Stimulated activated memory B cell treated with anti-CD40 and anti-IgM and Interleukin-4, amounts not matched to agents 10 μg/mL and 1 μg/mL and 100 μg/mL, for 72 hours (primary cell): Measurements from ENCODE around the gene CNTN5.

Source experiments
- ATAC-seq: fragments of 150-1000 bp; cut with Tn5 transposase; 2 replicates; pipeline ENCODE4 v1.10.0; 2021
- H3K27ac Mint-ChIP-seq: one replicate; pipeline ENCODE4 v1.8.0; 2022; ENCODE audit warnings: mild to moderate bottlenecking, mixed read lengths
- H3K27me3 Mint-ChIP-seq: one replicate; pipeline ENCODE4 v1.8.0; 2022; ENCODE audit warnings: mixed read lengths
- H3K36me3 Mint-ChIP-seq: one replicate; pipeline ENCODE4 v1.8.0; 2022; ENCODE audit warnings: mixed read lengths
- H3K4me1 Mint-ChIP-seq: one replicate; pipeline ENCODE4 v1.8.0; 2022; ENCODE audit warnings: mixed read lengths
- H3K4me3 Mint-ChIP-seq: one replicate; pipeline ENCODE4 v1.8.0; 2022; ENCODE audit warnings: mild to moderate bottlenecking, moderate library complexity, mixed read lengths
- H3K9me3 Mint-ChIP-seq: one replicate; pipeline ENCODE4 v1.8.0; 2022; ENCODE audit warnings: mixed read lengths

Gene CNTN5

DNA sequence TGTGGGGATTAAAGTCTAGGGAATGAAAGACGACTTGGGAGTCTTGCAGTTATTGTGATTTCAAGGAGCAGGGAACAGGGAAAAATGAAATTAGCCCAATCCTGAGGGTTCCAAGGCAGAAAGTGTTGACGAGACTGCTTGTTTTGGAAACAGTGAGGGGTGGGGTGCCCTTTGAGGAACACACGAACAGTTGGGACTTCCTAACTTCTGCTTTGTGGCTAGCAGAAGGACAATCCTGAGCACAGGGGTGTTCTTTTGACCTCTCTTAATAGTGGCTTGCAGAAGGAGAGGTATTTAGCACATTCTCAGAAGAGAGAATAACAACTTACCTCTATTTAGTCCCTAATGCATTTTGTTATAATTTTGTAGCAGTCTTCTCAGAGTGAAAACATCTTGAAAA is 1120.5 kb downstream of the CNTN5 start:
- ATAC-seq: no peak
- no peaks in the 10 kb centered on the region for H3K4me1 Mint-ChIP-seq
- no peaks in the 10 kb centered on the region for H3K27me3 Mint-ChIP-seq
- H3K27ac Mint-ChIP-seq: no peak overlapping the region
- H3K9me3 Mint-ChIP-seq: peaks cover 3% of the 10 kb centered on the region
- H3K4me3 Mint-ChIP-seq: no peak overlapping the region
- H3K36me3 Mint-ChIP-seq: no peaks in the 10 kb centered on the region

DNA sequence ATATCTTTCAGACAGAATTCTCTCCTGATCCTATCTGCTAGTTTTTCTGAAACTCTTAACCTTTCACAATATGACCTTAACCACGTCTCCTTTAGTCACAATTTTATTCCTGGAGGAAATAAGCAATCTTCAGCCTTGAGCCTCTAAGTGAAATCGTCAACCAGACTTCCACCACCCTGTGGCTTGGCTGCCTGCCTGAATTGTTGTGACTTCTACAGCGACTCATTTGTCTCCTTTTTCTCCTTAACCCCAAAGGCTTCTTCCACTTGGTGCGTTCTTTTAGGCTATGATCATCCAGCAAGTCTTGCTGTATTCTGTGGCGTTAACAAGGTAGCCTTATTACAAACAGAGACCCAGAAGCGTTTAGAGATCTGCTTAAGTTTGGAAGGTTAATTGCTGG is 1131.2 kb downstream of the CNTN5 start:
- no peak overlapping the region for H3K4me3 Mint-ChIP-seq
- H3K27me3 Mint-ChIP-seq: no peaks in the 10 kb centered on the region
- no peak for ATAC-seq
- H3K4me1 Mint-ChIP-seq: no peaks in the 10 kb centered on the region
- peaks cover 10% of the 10 kb centered on the region for H3K9me3 Mint-ChIP-seq
- H3K36me3 Mint-ChIP-seq: no peaks in the 10 kb centered on the region
- H3K27ac Mint-ChIP-seq: no peak overlapping the region

DNA sequence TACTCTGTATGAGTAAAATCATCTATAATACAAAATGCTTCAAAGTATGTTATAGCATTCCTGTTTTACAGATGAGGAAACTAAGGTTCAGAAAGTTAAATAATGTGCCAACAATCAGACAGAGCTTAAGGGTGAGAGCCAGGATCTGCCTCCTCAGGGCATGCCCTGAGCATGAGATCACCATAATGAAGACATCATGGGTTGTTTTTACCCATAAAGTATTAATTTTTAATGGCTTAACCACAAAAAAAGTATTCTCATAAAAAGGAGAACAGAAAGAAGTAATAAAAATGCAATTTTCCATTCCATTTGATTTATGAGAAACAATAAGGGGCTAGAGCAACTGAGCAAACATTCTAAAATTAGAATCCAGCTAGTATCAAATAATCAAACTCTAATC is 1132.0 kb downstream of the CNTN5 start:
- Mint-ChIP-seq H3K9me3 (peaks cover 10% of the 10 kb centered on the region), H3K4me3 (no peak overlapping the region), H3K4me1 (no peaks in the 10 kb centered on the region), H3K27ac (no peak overlapping the region), H3K36me3 (no peaks in the 10 kb centered on the region), H3K27me3 (no peaks in the 10 kb centered on the region)
- no peak for ATAC-seq

DNA sequence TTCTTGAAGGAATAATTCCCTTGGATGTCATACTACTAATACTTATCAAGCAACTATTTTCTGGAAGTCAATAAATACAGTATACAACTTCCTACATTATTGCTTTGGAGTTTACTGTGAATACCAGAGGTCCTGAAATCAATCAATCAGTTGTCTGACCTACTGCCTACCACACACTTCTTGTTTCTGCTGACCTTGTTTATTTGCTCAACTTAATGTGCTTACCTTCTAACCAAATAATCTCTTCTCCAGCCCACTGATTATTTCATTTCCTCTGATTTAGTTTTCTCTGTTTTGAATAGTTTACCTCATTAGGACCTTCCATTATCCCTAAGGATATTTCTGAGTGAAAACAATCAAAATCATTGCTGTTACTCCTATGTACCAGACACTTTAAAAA is 1142.7 kb downstream of the CNTN5 start:
- ATAC-seq: no peak
- peaks cover 3% of the 10 kb centered on the region for H3K9me3 Mint-ChIP-seq
- no peaks in the 10 kb centered on the region for H3K4me1 Mint-ChIP-seq
- H3K27ac Mint-ChIP-seq: no peak overlapping the region
- no peak overlapping the region for H3K4me3 Mint-ChIP-seq
- no peaks in the 10 kb centered on the region for H3K36me3 Mint-ChIP-seq
- H3K27me3 Mint-ChIP-seq: no peaks in the 10 kb centered on the region

DNA sequence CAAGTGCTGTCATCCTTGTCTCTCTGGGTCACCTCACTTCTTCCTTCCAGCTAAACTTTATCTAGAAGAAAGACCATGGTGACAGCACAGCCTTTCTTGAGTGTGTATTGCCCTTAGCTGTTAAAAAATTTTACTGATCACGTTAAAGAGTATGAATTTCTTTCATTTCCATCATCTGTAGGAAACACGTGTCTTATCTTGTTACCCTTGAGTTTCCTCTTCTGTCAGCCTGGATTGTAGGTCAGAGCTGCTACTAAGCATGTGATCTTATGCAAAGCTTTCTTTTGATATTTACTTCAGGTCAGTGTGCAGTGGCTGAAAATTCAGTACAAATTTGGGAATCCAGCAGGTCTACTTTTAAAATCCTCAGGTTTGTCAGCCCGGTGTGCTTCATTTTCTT is 1154.1 kb downstream of the CNTN5 start:
- ATAC-seq: no peak
- H3K9me3 Mint-ChIP-seq: peaks cover 10% of the 10 kb centered on the region
- no peaks in the 10 kb centered on the region for H3K4me1 Mint-ChIP-seq

DNA sequence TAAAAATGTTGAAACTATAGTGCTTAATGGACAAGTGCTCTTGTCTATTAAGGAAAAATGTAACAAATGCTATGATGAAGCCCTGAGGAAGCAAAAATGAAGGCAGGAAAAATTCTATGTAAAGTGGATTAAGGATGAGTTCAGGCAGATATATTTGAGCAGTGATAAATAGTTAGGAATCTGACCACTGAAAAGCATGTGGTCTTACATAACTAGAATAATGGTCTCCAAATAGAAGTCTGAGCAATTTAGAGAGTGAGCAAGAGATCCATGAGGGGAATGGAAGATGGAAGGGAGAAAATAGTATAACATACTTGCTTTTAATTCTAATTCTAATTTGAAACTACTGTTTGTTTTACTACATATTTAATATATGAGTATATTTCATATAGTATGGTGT is 1155.7 kb downstream of the CNTN5 start:
- no peak overlapping the region for H3K4me3 Mint-ChIP-seq
- ATAC-seq: no peak
- H3K27ac Mint-ChIP-seq: no peak overlapping the region
- H3K4me1 Mint-ChIP-seq: no peaks in the 10 kb centered on the region
- no peaks in the 10 kb centered on the region for H3K36me3 Mint-ChIP-seq
- H3K9me3 Mint-ChIP-seq: peaks cover 13% of the 10 kb centered on the region
- no peaks in the 10 kb centered on the region for H3K27me3 Mint-ChIP-seq

More for the DNA sequence above, 1154.1 kb downstream of the CNTN5 start:
- no peaks in the 10 kb centered on the region for H3K36me3 Mint-ChIP-seq
- H3K4me3 Mint-ChIP-seq: no peak overlapping the region
- H3K27ac Mint-ChIP-seq: no peak overlapping the region
- H3K27me3 Mint-ChIP-seq: no peaks in the 10 kb centered on the region

DNA sequence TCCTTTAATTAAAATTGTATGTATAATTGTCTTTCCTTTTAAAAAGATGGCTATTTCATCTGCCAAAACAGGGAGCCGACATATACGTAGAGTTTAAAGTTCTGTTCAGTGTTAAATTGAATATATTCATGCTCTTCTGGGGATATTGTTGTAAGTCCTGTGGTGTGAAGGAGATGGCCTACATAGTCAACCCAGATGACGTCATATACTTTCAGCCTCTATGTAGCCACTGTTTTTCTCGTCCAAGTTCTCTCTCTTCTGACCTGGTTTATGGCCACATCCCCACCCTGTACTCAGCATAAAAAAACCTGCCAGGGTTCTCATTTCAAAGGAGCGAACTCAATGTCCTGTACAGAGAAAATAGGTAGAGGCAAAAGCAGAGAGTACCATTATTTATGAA is 1156.9 kb downstream of the CNTN5 start:
- no peak overlapping the region for H3K27ac Mint-ChIP-seq
- no peaks in the 10 kb centered on the region for H3K27me3 Mint-ChIP-seq
- H3K4me3 Mint-ChIP-seq: no peak overlapping the region
- H3K4me1 Mint-ChIP-seq: no peaks in the 10 kb centered on the region
- peaks cover 8% of the 10 kb centered on the region for H3K9me3 Mint-ChIP-seq
- no peak for ATAC-seq
- H3K36me3 Mint-ChIP-seq: no peaks in the 10 kb centered on the region

DNA sequence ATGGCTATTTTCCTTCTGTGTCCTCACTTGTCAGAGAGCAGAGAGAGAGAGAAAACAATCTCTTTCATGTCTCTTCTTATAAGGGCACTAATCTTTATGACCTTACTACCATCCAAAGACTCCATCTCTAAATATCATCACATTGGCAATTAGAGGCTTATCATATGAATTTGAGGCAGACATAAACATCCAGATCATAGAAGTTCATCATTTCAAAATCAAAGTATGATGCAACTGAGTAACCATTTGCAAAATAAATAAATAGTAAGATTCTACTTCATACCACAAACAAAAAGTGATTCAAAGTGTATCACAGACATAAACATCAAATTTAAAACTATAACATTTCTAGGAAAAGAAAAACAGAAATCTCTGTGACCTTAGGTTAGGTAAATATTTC is 1161.6 kb downstream of the CNTN5 start:
- no peak overlapping the region for H3K4me3 Mint-ChIP-seq
- no peaks in the 10 kb centered on the region for H3K27me3 Mint-ChIP-seq
- ATAC-seq: no peak
- no peaks in the 10 kb centered on the region for H3K4me1 Mint-ChIP-seq
- H3K27ac Mint-ChIP-seq: no peak overlapping the region
- H3K36me3 Mint-ChIP-seq: no peaks in the 10 kb centered on the region
- peaks cover 3% of the 10 kb centered on the region for H3K9me3 Mint-ChIP-seq

DNA sequence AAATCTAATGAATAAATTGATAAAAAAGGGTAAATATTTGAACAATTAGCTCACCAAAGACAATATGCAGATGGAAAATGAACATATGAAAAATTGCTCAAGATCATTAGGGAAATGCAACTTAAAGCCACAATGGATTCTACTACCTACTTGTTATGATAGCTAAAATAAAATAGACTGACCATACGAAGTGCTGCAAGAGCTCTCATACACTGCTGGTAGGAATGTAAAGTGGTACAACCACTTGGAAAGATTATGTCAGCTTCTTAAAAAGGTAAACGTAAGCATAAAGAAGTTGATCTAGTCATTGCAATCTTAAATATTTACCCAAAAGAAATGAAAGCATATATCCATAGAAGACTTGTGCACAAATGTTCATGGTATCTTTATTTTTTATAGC is 1162.2 kb downstream of the CNTN5 start:
- Mint-ChIP-seq H3K4me1 (no peaks in the 10 kb centered on the region), H3K36me3 (no peaks in the 10 kb centered on the region), H3K9me3 (peaks cover 3% of the 10 kb centered on the region), H3K27ac (no peak overlapping the region), H3K4me3 (no peak overlapping the region), H3K27me3 (no peaks in the 10 kb centered on the region)
- ATAC-seq: no peak

DNA sequence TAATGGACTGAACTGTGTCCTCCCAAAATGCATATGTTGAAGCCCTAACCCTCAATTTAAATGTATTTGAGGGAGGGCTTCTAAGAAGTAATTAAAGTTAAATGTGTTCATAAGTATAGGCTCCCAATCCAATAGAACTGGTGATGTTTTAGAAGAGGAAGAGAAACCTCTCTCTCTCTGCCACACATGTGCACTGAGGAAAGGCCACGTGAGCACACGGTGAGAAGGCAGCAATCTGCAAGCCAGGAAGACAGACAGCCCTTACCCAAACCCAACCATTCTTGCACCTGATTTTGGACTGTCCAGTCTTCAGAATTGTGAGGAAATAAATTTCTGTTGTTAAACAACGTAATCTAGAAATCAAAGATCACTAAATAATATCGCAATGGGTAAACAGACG is 1164.8 kb downstream of the CNTN5 start:
- peaks cover 5% of the 10 kb centered on the region for H3K9me3 Mint-ChIP-seq
- H3K4me1 Mint-ChIP-seq: no peaks in the 10 kb centered on the region
- H3K36me3 Mint-ChIP-seq: no peaks in the 10 kb centered on the region
- no peak overlapping the region for H3K4me3 Mint-ChIP-seq
- ATAC-seq: no peak
- no peaks in the 10 kb centered on the region for H3K27me3 Mint-ChIP-seq
- no peak overlapping the region for H3K27ac Mint-ChIP-seq

DNA sequence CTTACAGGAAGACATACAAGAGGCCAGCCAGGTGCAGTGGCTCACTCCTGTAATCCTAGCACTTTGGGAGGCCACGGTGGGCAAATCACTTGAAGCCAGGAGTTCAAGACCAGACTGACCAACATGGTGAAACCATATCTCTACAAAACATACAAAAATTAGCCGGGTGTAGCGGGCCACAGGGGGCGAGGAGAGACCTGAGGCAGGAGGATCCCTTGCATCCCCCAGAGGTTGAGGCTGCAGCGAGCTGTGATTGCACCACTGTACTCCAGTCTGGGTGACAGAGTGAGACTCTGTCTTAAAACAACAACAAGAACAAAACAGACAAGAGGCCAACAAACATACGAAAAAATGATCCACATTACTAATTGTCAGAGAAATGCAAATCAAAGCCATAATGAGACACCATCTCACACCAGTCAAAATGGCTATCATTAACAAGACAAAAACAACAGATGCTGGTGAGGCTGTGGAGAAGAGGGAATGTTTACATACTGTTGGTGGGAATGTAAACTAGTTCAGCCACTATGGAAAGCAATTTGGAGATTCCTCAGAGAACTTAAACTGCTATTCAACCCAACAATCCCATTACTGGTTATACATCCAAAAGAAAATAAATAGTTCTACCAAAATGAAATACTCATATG is 1167.5 kb downstream of the CNTN5 start:
- ATAC-seq: no peak
- Mint-ChIP-seq H3K4me1 (no peaks in the 10 kb centered on the region), H3K4me3 (no peak overlapping the region), H3K9me3 (peaks cover 2% of the 10 kb centered on the region), H3K36me3 (no peaks in the 10 kb centered on the region), H3K27ac (no peak overlapping the region), H3K27me3 (no peaks in the 10 kb centered on the region)

DNA sequence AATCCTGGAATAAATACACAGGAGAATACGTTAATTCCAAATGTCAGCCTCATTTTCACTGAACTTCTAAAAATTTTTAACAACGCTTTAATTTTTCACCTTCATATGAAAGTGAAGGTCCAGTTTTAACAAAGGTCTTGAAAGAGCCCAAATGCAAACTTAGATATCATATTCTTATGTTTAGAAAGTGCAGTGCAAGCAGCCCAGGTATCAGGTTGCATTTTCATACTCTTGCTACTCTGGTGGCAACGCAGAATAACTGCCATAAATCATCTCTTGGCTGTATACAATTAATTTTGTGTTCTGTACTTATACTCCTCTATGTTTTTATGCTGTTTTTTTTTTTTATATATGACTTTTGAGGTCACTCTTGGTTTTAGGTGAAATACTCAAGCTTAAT is 1169.6 kb downstream of the CNTN5 start:
- Mint-ChIP-seq H3K4me3 (no peak overlapping the region), H3K27me3 (no peaks in the 10 kb centered on the region), H3K4me1 (no peaks in the 10 kb centered on the region), H3K27ac (no peak overlapping the region), H3K36me3 (no peaks in the 10 kb centered on the region), H3K9me3 (peaks cover 2% of the 10 kb centered on the region)
- ATAC-seq: no peak

DNA sequence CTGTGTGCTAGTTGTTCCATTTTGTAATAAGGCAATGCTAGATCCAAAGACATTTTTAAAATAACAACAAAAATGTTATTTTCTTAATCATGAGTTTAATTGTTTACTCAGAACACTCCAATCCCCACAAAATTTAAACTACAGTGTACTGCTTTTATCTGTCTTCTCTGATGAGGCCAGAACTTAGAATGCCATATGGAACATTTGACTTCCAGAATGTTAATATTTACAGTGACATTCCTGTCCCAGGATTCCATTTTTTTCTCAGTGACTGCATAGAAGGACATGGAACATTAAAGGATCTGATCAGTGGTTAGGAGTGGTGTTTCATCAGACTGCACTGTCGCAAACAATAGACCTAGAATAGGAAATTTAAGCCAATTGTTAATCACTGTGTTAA is 1171.4 kb downstream of the CNTN5 start:
- Mint-ChIP-seq H3K4me1 (no peaks in the 10 kb centered on the region), H3K9me3 (peaks cover 4% of the 10 kb centered on the region), H3K27ac (no peak overlapping the region), H3K4me3 (no peak overlapping the region), H3K27me3 (no peaks in the 10 kb centered on the region), H3K36me3 (no peaks in the 10 kb centered on the region)
- no peak for ATAC-seq

DNA sequence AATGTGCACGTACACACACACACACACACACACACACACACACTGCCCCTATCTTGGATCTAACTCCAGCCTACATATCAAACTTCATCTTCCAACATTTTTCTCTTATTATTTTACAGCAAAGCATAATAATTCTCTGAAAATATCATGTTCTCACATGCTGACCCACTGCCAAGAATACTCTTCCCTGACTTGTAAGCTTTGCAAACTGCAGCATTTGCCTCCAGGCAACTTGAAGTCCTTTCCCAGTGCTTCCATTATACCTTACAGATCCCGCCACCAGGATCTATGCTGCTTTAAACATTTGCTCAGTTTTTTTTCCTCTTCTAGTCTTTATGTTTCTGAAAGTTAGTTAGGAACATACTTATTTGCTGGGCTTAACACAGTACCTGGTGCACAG is 1183.0 kb downstream of the CNTN5 start:
- H3K9me3 Mint-ChIP-seq: peaks cover 2% of the 10 kb centered on the region
- no peak overlapping the region for H3K27ac Mint-ChIP-seq

DNA sequence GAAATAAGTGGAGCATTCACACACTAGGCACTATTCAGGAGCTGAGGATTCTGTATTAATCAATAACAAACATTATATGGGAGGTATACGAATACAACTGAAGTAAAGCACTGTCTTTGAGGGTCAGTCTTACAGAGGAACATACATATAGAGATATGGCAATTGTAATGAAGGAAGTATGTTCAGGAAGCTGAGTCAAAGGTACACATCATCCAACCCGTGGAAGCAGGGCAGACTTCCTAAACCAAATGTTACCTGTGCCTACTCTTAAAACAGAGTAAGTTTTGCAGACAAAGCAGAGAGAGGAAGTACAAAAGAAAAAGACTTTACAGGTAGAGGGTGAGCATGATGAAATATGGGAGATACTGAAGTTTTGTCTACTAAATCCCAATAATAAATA is 1185.2 kb downstream of the CNTN5 start:
- no peak overlapping the region for H3K4me3 Mint-ChIP-seq
- no peak overlapping the region for H3K27ac Mint-ChIP-seq
- H3K27me3 Mint-ChIP-seq: no peaks in the 10 kb centered on the region
- no peaks in the 10 kb centered on the region for H3K4me1 Mint-ChIP-seq
- no peaks in the 10 kb centered on the region for H3K36me3 Mint-ChIP-seq
- no peak for ATAC-seq
- H3K9me3 Mint-ChIP-seq: peaks cover 2% of the 10 kb centered on the region

More for the DNA sequence above, 1183.0 kb downstream of the CNTN5 start:
- ATAC-seq: no peak
- Mint-ChIP-seq H3K4me1 (no peaks in the 10 kb centered on the region), H3K27me3 (no peaks in the 10 kb centered on the region), H3K4me3 (no peak overlapping the region), H3K36me3 (no peaks in the 10 kb centered on the region)

DNA sequence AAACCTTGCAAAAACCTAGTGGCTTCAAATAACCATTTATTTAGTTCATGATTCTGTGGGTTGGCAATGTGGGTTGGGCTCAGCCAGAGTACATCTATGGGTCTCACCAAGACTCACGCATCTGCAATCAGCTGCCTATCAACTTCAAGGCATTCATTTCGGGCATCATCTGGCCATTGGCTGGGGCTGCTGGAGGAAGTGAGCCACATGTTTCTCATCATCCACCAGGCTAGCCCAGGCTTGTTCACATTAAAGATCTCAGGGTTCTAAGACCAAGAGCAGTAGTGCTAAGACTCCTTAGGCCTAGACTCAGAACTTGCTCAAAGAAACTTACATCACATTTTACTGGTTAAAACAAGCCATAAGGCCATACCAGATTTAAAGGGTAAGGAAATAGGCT is 1187.5 kb downstream of the CNTN5 start:
- Mint-ChIP-seq H3K27ac (no peak overlapping the region), H3K36me3 (no peaks in the 10 kb centered on the region), H3K9me3 (peaks cover 2% of the 10 kb centered on the region), H3K4me3 (no peak overlapping the region), H3K4me1 (no peaks in the 10 kb centered on the region), H3K27me3 (no peaks in the 10 kb centered on the region)
- ATAC-seq: no peak

DNA sequence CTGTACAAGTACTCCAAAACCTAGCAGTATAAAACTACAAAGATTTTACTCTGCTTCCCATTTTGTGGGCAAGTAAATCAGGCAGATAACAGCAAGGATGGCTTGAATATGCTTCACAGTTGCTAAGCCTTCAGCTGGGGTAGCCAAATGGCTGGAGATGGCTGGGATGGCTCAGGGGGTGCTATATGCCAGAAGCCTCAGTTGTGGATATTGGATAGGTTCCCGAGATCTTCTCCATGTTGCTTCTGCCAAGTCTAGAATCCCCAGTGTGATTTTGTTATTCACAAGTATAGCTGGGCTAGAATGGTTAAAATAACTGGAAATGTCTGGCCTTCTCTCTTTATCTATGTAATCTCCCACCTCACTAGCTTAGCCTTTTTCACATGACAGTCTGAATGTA is 1194.0 kb downstream of the CNTN5 start:
- no peak overlapping the region for H3K4me3 Mint-ChIP-seq
- no peaks in the 10 kb centered on the region for H3K9me3 Mint-ChIP-seq
- H3K4me1 Mint-ChIP-seq: no peaks in the 10 kb centered on the region
- H3K27me3 Mint-ChIP-seq: no peaks in the 10 kb centered on the region
- ATAC-seq: no peak
- H3K27ac Mint-ChIP-seq: no peak overlapping the region
- H3K36me3 Mint-ChIP-seq: no peaks in the 10 kb centered on the region
